Inflammatory macrophage treated with lipopolysaccharide for 4 hours (primary cell): ENCODE measurements around the gene CGB8.
"Not testable (repeated sequence)": the region's sequence is repeated elsewhere in the genome, so short reads cannot be mapped to it uniquely, and the experiment has no call there.

ENCODE experiments used
- DNase-seq: peaks from one replicate; pipeline ENCODE4 v3.0.0-alpha.2; 2020

CGB8 gene

DNA sequence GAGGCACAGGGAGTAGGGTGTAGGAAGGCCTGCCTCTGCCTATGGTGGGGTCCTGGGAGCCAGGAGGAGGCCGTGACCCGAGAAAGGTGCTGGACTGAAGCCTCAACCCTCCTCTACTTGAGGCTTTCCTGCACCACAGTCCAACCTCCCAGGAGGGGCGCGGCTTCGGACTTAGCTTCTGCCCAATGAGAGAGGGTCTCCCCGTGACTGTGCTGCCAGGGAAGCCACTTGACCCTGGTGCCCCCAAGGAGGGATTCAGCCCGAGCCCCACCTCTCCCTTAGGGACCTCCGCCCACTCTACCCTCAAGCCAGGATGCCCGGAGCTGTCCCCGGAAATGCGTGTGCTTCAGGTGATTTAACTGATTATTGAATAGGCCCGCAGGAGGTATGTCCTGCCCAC is at the start of gene CGB8:
TSS of gene CGB8 (minus strand) at position 101 of the 400 bp plus-strand sequence. CDS start 372 bp downstream, outside the sequence.
- DNase-seq: not testable (repeated sequence)

DNA sequence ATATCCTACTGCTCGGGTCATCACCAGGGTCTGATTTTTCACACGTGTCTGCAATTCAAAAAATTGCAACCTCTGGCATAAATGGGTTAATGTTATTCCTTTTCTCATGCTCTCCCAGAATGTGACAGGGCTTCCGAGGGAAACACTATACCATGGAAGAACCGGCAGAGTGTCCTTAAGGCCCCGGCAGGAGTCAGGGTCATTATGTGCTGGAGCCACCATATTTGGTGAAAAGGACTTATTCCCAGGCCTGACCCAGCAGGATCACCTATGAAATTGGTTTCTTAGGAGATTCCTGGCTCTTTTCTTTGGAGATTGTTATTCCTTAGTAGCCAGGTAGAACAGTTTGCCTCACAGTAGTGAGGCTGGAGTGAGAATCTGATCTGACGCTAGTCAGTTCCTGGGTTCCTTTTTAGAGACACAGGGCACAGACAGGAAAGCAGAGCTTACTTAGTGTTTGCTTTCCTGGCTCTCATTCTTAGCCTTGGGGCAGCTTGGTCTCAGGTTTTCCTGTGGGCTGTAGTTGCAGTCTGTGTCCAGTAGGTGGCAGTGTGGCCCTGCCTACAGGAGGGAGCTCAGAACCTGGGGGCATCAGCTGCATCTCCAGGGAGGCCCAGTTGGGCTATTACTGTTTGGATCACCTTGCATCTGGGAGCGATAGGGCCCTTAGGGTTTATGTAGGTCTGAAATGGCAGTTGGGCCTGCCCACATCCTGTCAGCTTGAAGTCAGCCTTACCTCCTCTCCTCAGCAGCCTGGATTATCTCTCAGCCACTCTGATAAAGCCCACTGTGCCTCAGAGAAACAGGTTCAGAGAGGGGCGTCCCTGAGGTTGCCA is 48.8 kb upstream of the CGB8 start:
- DNase-seq: peak; percentile 59

GRCh38 chr19:49094505-49095482 is 45.9 kb upstream of the CGB8 start:
- no peak for DNase-seq

- DNase-seq: no peak
Measured at GRCh38 chr19:49092686-49093085, 43.8 kb upstream of the CGB8 start.

GRCh38 chr19:49091391-49092038 is 42.6 kb upstream of the CGB8 start:
- DNase-seq: no peak

DNA sequence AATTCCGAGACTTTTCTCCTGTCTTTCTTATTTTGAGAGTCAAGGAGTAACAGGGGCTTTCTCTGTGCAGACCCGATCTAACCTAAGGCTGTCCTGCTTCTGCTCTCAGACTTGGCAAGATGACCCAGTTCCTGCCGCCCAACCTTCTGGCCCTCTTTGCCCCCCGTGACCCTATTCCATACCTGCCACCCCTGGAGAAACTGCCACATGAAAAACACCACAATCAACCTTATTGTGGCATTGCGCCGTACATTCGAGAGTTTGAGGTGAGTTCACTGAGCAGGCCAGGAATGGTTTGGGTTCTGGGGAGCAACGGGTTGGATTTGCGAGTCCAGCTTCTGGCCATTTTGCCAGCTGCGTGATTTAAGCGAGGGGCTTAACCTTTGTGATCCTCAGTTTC is 37.4 kb upstream of the CGB8 start:
- no peak for DNase-seq

DNA sequence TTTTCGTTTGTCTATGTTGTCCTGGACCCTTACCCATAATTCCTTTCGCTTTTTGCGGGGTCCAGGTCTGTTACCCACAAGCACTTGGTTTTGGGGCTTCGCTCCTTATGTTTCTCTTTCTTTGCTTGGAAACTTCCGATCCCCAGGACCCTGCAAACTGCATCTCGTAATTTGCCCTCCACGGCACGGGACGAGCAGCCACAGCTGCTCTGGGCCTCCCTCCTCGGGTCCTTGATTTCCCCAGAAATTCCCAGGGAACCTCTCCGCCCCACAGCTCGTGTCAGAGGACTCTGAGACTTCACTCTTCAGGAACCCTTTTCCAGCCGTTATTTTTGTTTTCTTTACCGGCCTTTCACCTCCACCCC is 36.9 kb upstream of the CGB8 start:
- DNase-seq: no peak

DNA sequence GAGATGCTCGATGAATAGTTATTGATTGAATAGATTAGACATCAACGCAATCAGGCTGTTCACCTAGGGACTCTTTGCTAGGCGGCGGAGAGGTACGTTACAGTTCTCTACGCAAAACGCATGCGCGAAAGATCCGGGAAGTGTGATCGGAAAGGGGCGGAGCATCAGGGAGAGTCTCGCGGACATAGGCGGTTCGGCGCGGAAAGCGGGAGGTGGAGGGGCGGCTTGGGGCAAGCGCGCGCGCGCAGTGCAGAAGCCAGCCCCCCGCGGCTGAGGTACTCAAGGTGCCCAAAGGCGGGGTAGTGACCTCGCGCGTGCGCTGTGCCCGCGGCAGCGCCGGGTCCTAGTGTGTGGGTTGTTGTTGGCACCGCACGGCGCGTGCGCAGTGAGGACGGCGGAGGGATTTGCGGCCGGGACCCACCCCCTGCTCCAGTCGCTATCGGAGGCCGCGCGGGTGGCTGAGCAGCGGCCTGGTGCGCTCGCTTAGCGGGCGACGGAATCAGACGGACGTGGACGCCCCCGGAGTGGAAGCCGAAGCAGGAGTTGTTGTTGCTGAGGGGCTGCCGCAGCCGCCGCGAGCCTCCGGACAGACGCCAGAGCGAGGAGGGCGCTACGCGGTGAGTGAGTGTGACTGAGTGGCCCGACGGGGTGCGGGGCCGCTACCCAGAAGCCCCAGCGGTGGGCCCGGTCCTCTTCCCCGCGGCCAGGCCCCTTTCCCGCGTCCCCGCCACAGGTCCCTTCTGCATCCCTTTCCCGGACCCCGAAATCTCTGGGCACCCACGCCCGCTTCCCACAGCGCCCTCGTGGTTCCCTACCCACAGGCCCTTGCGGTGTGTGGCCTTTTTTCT is 36.3 kb upstream of the CGB8 start, which contains the start of gene SNRNP70:
TSS of gene SNRNP70 (plus strand) at position 432 of the 848 bp plus-strand sequence. CDS start 964 bp downstream, outside the sequence.
- peak; percentile 99 for DNase-seq

GRCh38 chr19:49084206-49085019 is 35.5 kb upstream of the CGB8 start:
- no peak for DNase-seq

DNA sequence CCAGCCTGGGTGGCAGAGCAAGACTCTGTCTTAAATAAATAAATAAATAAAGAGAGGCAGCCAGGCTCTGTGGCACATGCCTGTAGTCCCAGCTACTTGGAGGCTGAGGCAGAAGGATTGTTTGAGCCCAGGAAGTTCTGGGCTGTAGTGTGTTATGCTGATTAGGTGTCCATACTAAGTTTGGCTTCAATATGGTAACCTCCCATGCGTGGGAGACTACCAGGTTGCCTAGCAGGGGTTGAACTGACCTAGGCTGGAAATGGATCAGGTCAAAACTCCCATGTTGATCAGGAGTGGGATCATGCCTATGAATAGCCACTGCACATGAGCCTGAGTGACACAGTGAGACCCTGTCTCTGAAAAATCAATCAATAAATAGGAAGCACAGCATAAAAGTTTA is 32.4 kb upstream of the CGB8 start:
- no peak for DNase-seq

GRCh38 chr19:49080392-49080791 is 31.5 kb upstream of the CGB8 start:
- no peak for DNase-seq

- DNase-seq: peak; percentile 33
Measured at GRCh38 chr19:49074869-49075268, 26.0 kb upstream of the CGB8 start.

GRCh38 chr19:49073514-49074378 is 24.8 kb upstream of the CGB8 start:
- DNase-seq: peak; percentile 16

- no peak for DNase-seq
Measured at GRCh38 chr19:49071860-49072547, 23.1 kb upstream of the CGB8 start.

DNA sequence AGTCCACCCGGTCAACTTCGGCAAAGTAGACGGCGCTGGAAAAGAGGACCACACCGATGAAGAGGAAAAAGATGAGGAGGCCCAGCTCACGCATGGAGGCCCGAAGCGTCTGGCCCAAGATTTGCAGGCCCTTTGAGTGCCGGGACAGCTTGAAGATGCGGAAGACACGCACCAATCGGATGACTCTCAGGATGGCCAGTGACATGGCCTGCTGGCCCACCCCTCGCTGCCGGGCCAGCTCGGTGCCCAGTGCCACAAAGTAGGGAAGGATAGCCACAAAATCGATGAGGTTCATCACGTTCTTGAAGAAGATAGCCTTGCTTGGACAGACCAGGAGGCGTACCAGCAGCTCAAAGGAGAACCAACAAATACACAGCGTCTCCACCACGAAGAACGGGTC is 21.5 kb upstream of the CGB8 start:
- DNase-seq: no peak

- no peak for DNase-seq
Measured at GRCh38 chr19:49069026-49069425, 20.1 kb upstream of the CGB8 start.

GRCh38 chr19:49067554-49067953 is 18.6 kb upstream of the CGB8 start:
- no peak for DNase-seq

DNA sequence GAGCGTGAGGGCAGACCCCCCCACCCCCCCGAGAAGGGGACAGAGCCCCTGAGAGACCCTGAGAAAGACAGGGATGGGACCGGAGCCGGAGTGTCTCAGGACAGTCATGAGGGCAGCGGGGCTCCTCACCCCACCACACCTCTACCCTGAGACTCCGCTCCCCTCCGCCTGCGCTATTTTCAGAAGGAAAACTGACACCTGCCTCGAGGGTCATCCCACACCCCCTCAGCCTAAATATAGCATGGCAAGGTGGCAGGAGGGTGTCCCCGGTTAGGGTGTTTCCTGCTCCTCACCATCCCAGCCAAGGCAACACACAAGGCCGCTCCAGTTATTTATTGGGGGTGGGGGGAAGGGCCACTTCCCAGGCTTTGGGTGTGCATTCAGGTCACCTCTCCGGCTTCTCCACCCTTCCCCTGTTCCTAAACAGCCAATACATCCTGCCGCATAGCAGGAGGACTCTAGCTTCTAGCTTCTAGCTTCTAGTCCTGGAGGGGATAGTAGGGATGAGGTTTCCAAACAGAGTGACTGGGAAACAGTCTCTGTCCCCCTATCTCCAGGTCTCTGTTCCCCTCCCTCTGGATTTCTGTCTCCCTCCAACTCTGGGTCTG is 17.1 kb upstream of the CGB8 start:
- no peak for DNase-seq
